Gastroesophageal sphincter (tissue), 3 donors: ENCODE measurements around the gene CCSER1.

Experiments used
- EP300 ChIP-seq: sonication (generic); formaldehyde crosslinking; IDR thresholded peaks from one replicate; pipeline ENCODE4 v1.6.1; 2017; ENCODE audit warnings: antibody characterized with exemption, mild to moderate bottlenecking
- POLR2A ChIP-seq, 2 donors: fragments of 450-650 bp; IDR thresholded peaks; one replicate each; pipeline ENCODE4 v1.6.1; 2017; ENCODE audit warnings: antibody characterized with exemption in 2 of 2, mild to moderate bottlenecking in 2 of 2, moderate library complexity in 1 of 2
- TF ChIP-seq, protein P1 (sequence below), 4 experiments: fragments of 200-600 bp in 2 of 4; fragments of 450-650 bp in 2 of 4; sonication (generic) in 1 of 4; IDR thresholded peaks; one replicate each; pipeline ENCODE4 v1.5.1; 2017 to 2019; ENCODE audit warnings: antibody characterized with exemption in 4 of 4, mild to moderate bottlenecking in 2 of 4, moderate library complexity in 2 of 4

DNA sequence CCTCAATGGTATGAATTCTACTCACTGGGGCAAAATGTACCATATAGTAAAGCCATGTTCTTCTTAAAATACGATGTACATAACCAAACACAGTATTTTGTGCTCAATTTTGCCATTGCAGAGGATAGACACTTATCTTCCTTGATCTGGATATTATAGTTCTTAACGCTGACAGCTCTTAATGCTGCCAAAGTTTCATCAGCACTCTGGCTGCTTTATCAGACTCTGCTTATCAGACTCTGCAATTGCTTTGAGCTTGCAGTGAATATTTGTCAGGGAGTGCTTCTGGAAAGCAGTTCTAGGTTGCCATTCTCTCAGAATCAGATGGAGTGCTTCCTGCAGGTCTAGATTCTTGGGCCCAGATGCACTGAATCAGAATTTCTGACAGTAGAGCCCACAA is 863.1 kb downstream of the CCSER1 start:
- TF ChIP-seq, protein P1, sequence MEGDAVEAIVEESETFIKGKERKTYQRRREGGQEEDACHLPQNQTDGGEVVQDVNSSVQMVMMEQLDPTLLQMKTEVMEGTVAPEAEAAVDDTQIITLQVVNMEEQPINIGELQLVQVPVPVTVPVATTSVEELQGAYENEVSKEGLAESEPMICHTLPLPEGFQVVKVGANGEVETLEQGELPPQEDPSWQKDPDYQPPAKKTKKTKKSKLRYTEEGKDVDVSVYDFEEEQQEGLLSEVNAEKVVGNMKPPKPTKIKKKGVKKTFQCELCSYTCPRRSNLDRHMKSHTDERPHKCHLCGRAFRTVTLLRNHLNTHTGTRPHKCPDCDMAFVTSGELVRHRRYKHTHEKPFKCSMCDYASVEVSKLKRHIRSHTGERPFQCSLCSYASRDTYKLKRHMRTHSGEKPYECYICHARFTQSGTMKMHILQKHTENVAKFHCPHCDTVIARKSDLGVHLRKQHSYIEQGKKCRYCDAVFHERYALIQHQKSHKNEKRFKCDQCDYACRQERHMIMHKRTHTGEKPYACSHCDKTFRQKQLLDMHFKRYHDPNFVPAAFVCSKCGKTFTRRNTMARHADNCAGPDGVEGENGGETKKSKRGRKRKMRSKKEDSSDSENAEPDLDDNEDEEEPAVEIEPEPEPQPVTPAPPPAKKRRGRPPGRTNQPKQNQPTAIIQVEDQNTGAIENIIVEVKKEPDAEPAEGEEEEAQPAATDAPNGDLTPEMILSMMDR (IDR thresholded peaks at IDR 0.05), result no peak
- TF ChIP-seq POLR2A (IDR thresholded peaks at IDR 0.05) (no peak), EP300 (no peak)
